ENCODE data around the gene SUSD3. TPM values are rescaled to one million over a fixed set of nuclear protein-coding genes. Genes with fewer than 3 reads are reported as not detected.
A peak's percentile ranks its signal among the peaks of the same experiment; 100 is the strongest.

Gene SUSD3
- total and polyA plus RNA-seq, 5 donors = 0.16 to 2.0 (median 1.2) TPM

DNA sequence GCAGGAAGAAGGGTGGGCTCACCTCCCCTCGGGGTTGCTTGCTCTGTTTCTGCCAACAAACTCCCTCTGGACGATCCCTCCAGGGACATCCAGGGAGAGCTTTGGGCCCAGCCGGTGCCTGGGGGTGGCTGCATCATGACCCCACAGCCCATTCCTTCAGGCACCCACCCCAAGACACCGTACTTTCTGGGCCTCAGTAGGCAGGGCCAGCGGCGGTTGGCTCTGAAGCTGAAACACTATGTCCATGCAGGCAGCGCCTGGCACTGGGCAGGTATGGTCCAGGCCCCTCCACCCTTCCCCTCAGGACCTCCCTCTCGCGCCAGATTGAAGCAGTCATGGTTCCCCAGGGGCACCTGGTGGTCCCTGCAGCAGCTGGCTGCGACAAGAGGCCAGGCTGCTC, 18.5 kb upstream of the SUSD3 start:
- DNase-seq = no peak
- Histone ChIP-seq H3K27me3 (ENCODE audit: control insufficient read depth, insufficient read depth) (no peaks in the 10 kb centered on the region), H3K4me3 (ENCODE audit: low read length) (no peak overlapping the region), H3K27ac (ENCODE audit: low read length) (no peak overlapping the region), H3K9me3 (ENCODE audit: control insufficient read depth, low read length) (no peaks in the 10 kb centered on the region), H3K4me1 (ENCODE audit: control insufficient read depth, insufficient read depth, low read length) (no peaks in the 10 kb centered on the region)
- intact Hi-C loops (cut with DNase I) = no loop called here
- WGBS = 82% methylated on average over 10 of the region's 10 CpGs
- ATAC-seq = no peak

DNA sequence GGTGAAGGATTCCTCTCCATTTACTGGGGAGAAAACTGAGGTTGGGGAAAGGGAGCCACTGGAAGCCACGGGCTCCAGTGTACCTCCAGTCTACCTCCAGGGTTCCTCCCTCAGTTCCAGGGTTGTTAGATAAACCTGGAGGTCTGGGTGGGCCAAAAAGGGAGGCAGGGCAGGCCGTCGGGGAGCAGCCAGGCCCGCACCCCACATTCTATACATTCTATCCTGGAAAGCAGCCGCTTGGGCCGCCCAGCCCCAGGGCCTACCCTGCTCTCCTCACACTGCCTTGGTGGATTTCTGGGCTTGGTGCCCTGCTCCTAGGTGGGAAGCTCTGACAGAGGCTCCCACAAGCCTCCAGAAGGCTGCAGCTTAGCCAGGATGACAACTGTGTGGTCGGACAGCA, 18.1 kb upstream of the SUSD3 start:
- no peak overlapping the region for H3K27ac ChIP-seq (ENCODE audit: low read length)
- 96% methylated on average over 7 of the region's 7 CpGs for WGBS
- intact Hi-C loops (cut with DNase I) = no loop called here
- H3K27me3 ChIP-seq (ENCODE audit: control insufficient read depth, insufficient read depth) = no peaks in the 10 kb centered on the region
- no peak overlapping the region for H3K4me3 ChIP-seq (ENCODE audit: low read length)
- no peak for DNase-seq
- ATAC-seq = no peak
- H3K9me3 ChIP-seq (ENCODE audit: control insufficient read depth, low read length) = no peaks in the 10 kb centered on the region
- no peaks in the 10 kb centered on the region for H3K4me1 ChIP-seq (ENCODE audit: control insufficient read depth, insufficient read depth, low read length)

DNA sequence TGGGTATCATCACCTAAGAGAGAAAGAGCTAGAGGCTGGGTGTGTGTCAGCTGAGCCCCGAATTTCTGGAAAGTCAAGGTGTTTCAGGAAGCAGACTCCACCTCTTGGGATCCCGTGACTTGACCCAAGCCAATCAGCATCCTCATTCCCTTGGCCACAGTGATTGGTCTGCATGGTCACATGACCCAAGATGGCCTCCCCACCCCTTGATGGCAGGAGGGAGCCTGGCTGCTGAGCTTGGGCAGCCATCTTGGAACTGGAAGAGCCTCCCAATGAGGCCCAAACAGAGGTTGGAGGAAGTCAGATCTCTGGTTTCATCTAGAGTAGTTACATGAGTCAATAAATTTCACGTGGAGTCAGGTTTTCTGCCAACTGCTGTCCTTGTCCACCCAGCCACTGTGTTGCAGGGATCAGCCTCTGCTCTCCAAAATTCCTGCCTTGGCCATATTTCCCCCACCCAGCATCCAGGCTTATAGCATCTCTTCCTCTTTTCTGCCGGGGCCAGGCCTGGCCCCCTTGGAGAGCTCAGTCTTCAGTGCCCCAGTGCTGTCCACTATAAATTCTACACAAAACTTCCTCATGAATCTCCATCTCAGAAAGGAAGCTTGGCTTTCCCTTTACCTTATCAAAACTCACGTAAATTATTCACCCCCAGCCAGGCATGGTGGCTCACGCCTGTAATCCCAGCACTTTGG, 17.2 kb upstream of the SUSD3 start:
- H3K9me3 ChIP-seq (ENCODE audit: control insufficient read depth, low read length) = no peaks in the 10 kb centered on the region
- intact Hi-C loops (cut with DNase I) = no loop called here
- 88% methylated on average over 6 of the region's 6 CpGs for WGBS

DNA sequence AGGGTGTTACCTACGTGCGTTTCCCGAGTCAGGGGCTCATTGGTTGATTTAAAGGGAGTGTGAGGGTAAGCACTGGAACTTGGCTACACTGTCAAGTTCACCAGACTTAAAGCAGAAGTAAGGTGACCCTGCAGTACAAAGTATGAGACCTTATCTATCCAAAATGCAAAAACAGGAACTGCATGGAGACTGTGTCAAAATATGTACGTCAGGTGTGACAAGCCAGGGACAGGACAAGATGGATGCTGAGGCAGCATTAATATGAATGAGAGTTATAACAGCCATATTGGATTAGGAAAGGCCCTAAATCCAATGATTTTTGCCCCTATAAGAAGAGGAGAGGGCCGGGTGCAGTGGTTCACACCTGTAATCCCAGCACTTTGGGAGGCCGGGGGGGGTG, 15.4 kb upstream of the SUSD3 start:
- no peak for ATAC-seq
- intact Hi-C loops (cut with DNase I) = no loop called here

More for the DNA sequence above, 17.2 kb upstream of the SUSD3 start:
- Histone ChIP-seq H3K27ac (ENCODE audit: low read length) (no peak overlapping the region), H3K4me1 (ENCODE audit: control insufficient read depth, insufficient read depth, low read length) (no peaks in the 10 kb centered on the region), H3K4me3 (ENCODE audit: low read length) (no peak overlapping the region), H3K27me3 (ENCODE audit: control insufficient read depth, insufficient read depth) (no peaks in the 10 kb centered on the region)
- DNase-seq (no peak), ATAC-seq (no peak)

DNA sequence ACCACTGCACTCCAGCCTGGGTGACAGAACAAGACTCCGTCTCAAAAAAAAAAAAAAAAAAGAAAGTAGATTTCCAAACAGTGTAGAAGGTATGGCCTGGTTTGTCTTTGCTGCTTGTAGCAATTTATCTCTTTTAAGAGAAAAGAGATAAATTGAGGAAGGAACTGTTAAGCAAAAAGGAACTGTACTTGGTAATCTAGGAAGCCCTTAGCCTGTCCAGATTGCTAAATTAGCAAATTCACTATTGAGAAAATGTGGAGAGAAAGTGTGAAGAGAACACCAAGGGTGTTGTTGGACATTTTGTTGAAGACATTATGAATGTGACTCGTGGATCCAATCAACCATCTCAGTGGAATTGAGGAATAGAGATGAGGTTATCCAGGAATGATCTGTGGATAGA, 13.0 kb upstream of the SUSD3 start:
- Histone ChIP-seq H3K4me3 (ENCODE audit: low read length) (no peak overlapping the region), H3K27me3 (ENCODE audit: control insufficient read depth, insufficient read depth) (no peaks in the 10 kb centered on the region)
- intact Hi-C loops (cut with DNase I) = no loop called here

More for the DNA sequence above, 15.4 kb upstream of the SUSD3 start:
- Histone ChIP-seq H3K4me1 (ENCODE audit: control insufficient read depth, insufficient read depth, low read length) (no peaks in the 10 kb centered on the region), H3K27ac (ENCODE audit: low read length) (no peak overlapping the region), H3K9me3 (ENCODE audit: control insufficient read depth, low read length) (no peaks in the 10 kb centered on the region), H3K27me3 (ENCODE audit: control insufficient read depth, insufficient read depth) (no peaks in the 10 kb centered on the region), H3K4me3 (ENCODE audit: low read length) (no peak overlapping the region)
- 83% methylated on average over 6 of the region's 6 CpGs for WGBS
- peak in 1 of 3 donors; percentile 30 for DNase-seq

DNA sequence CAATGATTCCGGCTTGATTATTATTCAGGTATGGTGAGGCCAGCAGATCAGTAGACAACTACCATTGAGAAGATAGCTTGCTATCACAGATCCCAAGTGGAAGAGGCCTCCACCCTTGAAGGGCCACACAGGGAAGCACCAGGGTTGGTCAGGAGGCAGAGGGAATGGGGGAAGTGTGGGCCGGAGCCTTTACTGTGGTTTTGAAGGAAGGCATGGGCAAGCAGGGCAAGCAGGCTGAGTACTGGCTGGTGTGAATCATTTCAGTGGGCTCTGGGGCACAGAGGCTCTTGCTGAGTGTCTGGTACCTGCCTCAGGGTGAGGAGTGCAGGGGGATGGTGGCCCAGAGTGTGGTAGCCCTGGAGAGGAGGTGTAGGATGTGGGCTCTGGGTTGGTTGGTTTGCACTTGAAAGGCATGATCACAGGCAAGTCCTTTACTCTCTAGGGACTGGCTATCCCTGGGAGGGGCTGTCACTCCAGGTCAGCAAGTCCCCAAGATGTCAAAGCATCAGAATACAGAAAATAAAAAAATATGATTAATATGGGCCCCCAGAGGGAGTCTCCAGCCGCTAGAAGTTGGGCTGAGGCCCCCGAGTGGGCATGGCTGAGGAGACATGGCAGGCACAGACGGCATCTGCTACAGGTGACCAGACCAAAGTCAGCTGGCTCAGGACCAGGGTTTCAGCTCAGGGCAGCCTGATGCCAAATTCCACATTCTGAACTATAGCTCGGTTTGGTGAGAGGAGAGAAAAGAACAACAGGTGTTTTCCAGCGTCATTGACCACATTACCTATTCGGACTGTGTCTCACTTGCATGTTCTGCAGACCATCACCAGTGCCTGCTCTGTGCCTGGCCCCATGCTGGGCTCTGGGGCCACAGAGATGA, 9.7 kb upstream of the SUSD3 start:
- no peak for DNase-seq

More for the DNA sequence above, 13.0 kb upstream of the SUSD3 start:
- no peak for ATAC-seq
- DNase-seq = no peak
- 79% methylated on average over 2 of the region's 2 CpGs for WGBS
- H3K4me1 ChIP-seq (ENCODE audit: control insufficient read depth, insufficient read depth, low read length) = no peaks in the 10 kb centered on the region
- no peak overlapping the region for H3K27ac ChIP-seq (ENCODE audit: low read length)
- no peaks in the 10 kb centered on the region for H3K9me3 ChIP-seq (ENCODE audit: control insufficient read depth, low read length)

DNA sequence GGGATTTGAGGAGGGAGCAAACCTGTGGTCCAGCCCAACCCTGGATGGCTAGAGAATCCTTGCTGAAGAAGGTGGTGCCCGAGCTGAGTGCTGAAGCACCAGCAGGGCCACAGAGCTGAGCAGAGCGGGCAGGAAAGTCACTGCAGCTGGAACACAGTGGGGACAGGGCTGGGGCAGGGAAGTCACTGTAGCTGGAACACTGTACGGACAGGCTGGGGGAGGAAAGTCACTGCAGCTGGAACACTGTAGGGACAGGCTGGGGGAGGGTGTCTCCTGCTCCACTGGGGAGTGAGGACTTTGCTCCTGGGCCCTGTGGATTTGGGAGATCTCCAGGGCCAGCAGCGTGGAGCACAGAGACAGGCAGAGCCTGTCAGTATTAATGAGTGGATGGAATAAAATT, 9.0 kb upstream of the SUSD3 start:
- Histone ChIP-seq H3K4me3 (ENCODE audit: low read length) (no peak overlapping the region), H3K9me3 (ENCODE audit: control insufficient read depth, low read length) (no peaks in the 10 kb centered on the region), H3K27me3 (ENCODE audit: control insufficient read depth, insufficient read depth) (no peaks in the 10 kb centered on the region), H3K27ac (ENCODE audit: low read length) (no peak overlapping the region), H3K4me1 (ENCODE audit: control insufficient read depth, insufficient read depth, low read length) (peaks cover 4% of the 10 kb centered on the region)
- intact Hi-C loops (cut with DNase I) = no loop called here
- WGBS = 88% methylated on average over 4 of the region's 4 CpGs
- peak in 1 of 3 donors; percentile 21 for DNase-seq
- ATAC-seq = no peak

More for the DNA sequence above, 9.7 kb upstream of the SUSD3 start:
- no peak overlapping the region for H3K27ac ChIP-seq (ENCODE audit: low read length)
- 90% methylated on average over 8 of the region's 8 CpGs for WGBS
- no peak overlapping the region for H3K4me3 ChIP-seq (ENCODE audit: low read length)
- no peaks in the 10 kb centered on the region for H3K9me3 ChIP-seq (ENCODE audit: control insufficient read depth, low read length)
- peaks cover 4% of the 10 kb centered on the region for H3K4me1 ChIP-seq (ENCODE audit: control insufficient read depth, insufficient read depth, low read length)
- no peak for ATAC-seq
- H3K27me3 ChIP-seq (ENCODE audit: control insufficient read depth, insufficient read depth) = no peaks in the 10 kb centered on the region
- intact Hi-C loops (cut with DNase I) = no loop called here

DNA sequence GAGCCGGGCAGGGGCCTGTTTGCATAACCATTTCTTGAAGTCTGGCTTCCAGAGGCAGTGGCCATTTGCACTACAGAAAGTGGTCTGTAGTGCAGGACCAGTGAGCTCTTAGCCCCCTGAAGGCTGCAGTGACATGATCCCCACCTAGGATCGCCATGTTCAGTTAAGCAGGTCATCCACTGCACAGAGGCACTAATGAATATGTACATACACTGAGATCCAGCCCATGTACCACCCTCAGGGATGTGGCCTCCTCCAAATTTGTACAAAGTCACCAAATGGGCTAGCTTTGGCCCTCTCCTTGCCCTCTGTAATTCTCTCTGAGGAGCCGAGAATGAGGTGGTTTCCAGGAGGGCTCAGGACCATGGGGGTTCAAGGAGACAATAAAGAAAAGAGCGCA, 8.3 kb upstream of the SUSD3 start:
- Histone ChIP-seq H3K27me3 (ENCODE audit: control insufficient read depth, insufficient read depth) (no peaks in the 10 kb centered on the region), H3K9me3 (ENCODE audit: control insufficient read depth, low read length) (no peaks in the 10 kb centered on the region), H3K27ac (ENCODE audit: low read length) (no peak overlapping the region), H3K4me1 (ENCODE audit: control insufficient read depth, insufficient read depth, low read length) (peaks cover 4% of the 10 kb centered on the region), H3K4me3 (ENCODE audit: low read length) (no peak overlapping the region)
- intact Hi-C loops (cut with DNase I) = no loop called here
- ATAC-seq (no peak), DNase-seq (no peak)
- 97% methylated on average over 4 of the region's 4 CpGs for WGBS

DNA sequence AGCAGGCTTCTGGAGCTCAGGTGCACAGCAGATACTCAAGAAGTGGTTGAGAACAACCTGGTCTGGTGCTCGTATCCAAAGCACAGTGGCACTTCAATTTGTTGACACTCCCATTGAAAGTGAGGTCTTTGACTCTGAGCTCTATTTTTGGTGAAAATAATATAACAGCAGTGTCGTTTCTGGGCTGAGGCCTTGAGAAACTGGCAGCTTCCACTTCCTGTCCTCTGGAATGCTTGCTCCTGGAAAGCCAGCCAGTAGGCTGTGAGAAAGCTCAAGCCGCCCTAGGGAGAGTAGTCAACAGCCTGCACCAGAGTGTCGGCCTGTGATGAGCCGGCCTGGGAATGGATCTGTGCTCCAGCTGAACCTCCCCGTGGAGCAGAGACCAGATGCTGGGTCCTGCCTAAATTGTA, 6.8 kb upstream of the SUSD3 start:
- Histone ChIP-seq H3K27ac (ENCODE audit: low read length) (no peak overlapping the region), H3K27me3 (ENCODE audit: control insufficient read depth, insufficient read depth) (no peaks in the 10 kb centered on the region), H3K4me1 (ENCODE audit: control insufficient read depth, insufficient read depth, low read length) (peaks cover 4% of the 10 kb centered on the region), H3K4me3 (ENCODE audit: low read length) (no peak overlapping the region), H3K9me3 (ENCODE audit: control insufficient read depth, low read length) (no peaks in the 10 kb centered on the region)
- intact Hi-C loops (cut with DNase I) = no loop called here
- DNase-seq = peak; percentile 42 to 80 (median 77)
- peak; percentile 80 to 84 for ATAC-seq
- 30% methylated on average over 6 of the region's 6 CpGs for WGBS

DNA sequence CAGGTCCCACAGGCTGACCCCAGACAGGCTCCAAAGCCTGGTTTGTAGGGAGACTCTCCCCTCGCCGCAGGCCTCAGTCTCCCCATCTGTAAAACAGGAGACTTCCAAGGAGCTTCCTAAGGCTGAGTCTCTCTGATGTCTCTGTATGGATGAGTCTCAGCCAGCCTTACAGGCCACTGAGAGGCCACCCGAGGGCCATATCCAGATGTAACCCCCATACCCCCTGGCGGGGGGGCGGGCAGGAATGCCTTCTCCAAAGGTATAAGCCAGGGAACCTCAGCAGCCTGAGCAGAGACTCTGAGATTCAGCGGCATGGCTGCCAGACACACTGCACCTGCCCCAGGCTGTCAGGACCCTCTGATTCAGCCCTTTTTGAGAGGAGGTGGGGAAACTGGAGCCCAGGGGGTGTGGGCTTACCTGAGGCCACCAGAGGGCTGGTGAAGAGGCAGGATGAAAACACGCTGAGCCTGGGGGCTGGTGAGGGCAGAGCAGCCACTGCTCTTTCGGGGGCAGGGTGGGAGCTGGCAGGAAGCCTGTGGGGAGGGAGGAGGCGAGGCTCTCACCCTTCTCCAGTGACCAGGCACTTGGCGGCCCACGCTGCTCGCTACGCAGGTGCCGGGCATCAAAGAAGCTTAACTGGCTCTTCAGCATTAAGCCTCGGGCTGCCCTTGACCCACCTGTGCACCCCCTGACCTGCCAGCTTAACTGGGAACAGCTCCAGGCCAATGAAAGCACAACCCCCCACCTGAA, 5.5 kb upstream of the SUSD3 start:
- 91% methylated on average over 15 of the region's 15 CpGs for WGBS

More for the DNA sequence above, 5.5 kb upstream of the SUSD3 start:
- Histone ChIP-seq H3K4me3 (ENCODE audit: low read length) (no peak overlapping the region), H3K9me3 (ENCODE audit: control insufficient read depth, low read length) (no peaks in the 10 kb centered on the region), H3K27me3 (ENCODE audit: control insufficient read depth, insufficient read depth) (no peaks in the 10 kb centered on the region), H3K27ac (ENCODE audit: low read length) (no peak overlapping the region), H3K4me1 (ENCODE audit: control insufficient read depth, insufficient read depth, low read length) (peaks cover 4% of the 10 kb centered on the region)
- ATAC-seq (no peak), DNase-seq (no peak)
- intact Hi-C loops (cut with DNase I) = no loop called here

Measured in right cardiac atrium (tissue), 5 donors.